HK-2 (cell line): ENCODE results near the gene TEN1.
"Not testable (repeated sequence)": the region's sequence is repeated elsewhere in the genome, so short reads cannot be mapped to it uniquely, and the experiment has no call there.

Experiments
- DNase-seq: peaks from one replicate; pipeline ENCODE4 v3.0.0-alpha.2; 2018; ENCODE audit not compliant: unreplicated experiment

Gene TEN1

DNA sequence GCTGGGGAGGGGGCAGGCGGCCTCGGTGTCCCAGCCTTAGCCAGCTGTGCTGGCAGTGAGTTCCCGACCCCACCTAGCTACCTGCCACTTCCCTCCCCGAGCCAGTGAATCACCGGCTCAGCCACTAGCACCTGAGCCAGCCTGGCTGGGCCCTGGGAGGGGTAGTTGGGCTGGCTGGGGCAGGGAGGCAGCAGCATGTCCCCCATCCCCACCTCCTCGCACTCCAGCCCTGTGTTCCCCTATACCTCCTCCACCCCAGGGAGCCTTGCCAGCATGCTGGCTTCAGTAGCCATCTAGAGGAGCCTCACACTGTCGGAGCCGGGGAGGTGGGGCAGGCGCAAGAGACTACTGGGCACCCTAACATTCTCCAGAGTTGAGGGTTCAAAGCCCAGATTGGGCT lies 45.3 kb downstream of the TEN1 start:
- no peak for DNase-seq

DNA sequence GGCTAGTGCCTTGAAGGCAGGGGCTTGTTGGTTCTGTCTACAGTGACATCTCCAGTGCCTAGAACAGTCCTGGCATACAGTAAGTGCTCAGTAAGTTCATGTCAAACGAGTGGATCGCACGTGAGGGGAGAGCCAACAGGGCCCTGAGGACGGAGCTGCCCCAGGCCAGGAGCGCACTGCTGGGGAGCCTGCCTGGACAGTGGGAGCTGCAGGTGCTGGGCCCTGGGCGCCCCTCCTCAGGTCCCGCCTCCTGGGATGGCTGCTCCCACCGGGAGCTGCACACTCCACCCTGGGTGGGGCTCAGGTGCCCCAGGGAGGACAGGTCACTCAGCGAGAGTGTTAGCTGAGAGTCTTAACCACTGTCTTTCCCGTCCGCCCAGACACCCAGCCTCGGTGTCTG lies 46.3 kb downstream of the TEN1 start:
- DNase-seq = no peak

- peak; percentile 37 for DNase-seq
Observed at GRCh38 chr17:76026714-76027158, 47.7 kb downstream of the TEN1 start.

GRCh38 chr17:76027159-76027839 lies 48.3 kb downstream of the TEN1 start, which contains the start of gene EVPL:
Gene EVPL, minus strand, starts transcription at chr17:76027306. Its CDS starts 108 bp downstream, at chr17:76027198.
- peak; percentile 88 for DNase-seq

DNA sequence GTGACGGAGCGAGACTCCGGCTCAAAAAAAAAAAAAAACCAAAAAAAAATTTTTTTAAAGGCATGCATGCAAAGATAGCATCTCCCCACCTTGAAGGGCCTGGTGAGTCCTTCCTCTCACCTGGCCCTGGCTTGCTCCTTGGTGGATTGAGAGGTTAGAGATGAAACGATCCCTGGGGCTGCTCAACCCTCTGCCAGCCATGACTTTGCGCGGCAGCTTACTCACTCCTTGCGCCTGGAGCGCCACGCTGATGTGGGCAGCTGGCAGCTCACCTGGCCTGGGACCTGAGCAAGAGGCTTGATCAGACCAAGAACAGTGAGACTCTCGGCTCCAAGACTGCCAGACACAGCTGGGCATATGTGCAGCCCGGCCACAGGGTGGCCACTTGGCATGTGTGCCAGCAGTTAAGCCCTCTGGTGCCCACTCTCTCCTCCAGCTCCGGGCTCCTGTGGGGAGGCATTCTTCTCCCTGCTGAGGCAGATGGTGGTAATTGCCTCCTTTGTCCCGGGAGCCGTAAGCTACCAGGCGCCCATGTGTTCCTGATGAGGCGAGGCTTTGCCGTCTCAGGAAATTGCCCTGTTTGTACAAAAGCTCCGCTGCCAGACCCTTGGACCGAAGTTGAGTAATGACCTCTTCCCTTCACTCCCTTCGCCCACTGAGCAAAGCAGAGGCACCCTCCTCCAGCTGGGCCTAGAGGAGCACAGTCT lies 53.2 kb downstream of the TEN1 start:
- no peak for DNase-seq

DNA sequence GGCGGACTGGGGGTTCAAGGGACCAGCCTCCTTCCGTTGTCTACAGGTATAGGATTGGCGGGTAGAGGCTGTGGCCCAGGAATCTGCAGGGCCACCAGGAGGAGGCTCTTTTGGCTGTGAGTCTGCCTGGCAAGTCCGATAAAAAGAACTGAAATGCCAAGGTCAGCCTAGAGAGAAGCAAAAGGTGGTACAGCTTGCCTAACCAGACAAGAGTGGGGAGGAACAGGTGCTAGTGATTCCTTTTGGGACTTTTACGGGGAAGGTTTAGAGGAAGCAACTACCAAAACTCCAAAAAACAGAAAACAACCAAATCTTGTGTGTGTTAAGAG lies 53.7 kb downstream of the TEN1 start:
- no peak for DNase-seq

GRCh38 chr17:76033139-76033538 lies 54.1 kb downstream of the TEN1 start:
- no peak for DNase-seq

DNA sequence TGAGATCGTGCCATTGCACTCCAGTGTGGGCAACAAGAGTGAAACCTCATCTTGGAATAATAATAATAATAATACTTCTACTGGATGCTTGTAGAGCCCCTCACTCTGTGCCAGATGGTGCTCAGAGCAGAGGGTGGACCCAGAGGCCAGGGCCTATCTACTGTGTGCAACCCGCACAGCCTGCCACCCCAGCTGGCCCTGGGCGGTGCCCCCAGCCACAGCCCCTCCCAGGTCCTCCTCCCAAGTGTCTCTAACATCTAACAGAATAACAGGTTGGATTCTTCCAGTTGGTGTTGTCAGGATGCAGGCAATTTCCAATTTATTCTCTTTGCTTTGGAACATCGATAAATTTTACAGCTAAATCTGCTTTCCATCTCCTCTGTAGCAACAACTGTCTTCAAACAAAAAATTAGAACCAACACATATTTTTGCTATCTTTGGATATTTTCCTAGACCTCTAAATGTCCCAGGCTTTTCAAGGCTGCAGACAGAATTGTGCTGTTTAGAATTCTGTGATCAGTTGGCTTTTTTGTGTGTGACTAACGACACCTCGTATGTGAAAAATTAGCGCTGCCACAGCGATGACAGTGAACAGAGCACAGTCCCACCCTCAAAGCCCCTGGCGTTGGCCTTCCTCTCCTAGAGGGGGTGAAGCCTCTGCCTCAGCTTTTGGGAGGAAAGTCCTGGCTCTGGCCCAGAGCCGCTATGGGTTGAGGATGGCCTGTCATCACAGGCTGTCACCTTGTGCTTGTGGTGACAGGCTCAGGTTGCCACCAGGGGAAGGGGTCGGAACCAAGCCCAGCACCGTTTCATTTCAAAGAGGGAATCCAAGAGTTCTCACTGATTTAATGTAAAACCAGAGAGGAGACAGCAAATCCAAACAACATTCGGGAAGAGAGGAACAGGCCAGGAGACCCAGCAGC lies 55.6 kb downstream of the TEN1 start:
- no peak for DNase-seq

- DNase-seq = no peak
Observed at GRCh38 chr17:76036497-76037261, 57.6 kb downstream of the TEN1 start.

DNA sequence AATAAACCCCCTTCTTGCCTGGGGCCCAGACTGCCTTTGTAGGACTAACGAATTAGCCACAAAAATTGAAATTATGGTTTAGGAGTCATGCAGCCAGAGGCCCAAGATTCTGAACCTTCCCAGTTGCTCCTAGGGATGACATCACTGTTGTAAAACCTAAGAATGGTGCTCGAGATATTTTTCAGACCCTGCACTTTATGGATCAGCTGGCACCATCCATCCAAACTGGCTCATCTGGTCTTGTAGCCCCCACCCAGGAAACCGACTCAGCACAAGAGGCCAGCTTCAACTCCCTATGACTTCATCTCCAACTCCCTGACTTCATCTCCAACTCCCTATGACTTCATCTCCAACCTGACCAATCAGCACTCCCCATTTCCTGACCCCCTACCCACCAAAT lies 59.0 kb downstream of the TEN1 start:
- DNase-seq = no peak

DNA sequence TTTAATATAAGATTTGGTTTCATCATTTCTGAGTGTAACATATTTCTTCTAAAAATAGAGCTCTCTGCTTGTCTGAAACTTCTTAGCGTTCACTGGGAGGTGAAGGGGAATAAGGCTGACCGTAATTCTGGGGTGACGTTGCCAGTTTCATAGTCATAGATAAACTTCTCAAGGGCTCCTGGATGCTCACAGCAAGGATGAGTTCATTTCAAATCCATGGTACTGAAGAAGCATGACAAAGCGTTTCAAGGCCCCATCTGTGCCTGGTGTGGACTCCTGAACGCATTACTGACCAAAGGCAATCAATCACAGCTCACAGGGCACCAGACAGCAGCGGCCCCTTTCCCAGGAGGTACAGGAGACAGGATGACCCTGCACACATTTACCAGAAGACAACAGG lies 60.1 kb downstream of the TEN1 start:
- DNase-seq = no peak

DNA sequence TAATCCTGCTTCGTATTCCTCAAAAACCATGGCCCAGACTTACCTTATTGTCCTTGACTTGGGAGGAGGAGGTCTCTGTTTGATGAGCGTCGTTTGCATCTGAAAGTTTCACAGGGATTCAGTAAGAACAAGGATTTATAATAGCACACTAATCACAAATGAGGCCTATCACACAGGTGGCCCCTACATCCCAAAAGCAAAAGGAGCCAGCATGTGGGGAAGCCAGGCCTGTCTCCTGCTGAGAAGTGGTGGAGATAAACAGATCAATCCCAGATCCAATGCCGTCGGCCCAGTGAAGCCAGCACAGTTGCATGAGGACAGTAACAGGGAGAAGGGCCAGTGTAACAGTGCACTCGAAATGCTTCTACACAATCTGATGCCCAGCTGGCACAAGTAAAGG lies 61.3 kb downstream of the TEN1 start:
- DNase-seq = no peak

DNA sequence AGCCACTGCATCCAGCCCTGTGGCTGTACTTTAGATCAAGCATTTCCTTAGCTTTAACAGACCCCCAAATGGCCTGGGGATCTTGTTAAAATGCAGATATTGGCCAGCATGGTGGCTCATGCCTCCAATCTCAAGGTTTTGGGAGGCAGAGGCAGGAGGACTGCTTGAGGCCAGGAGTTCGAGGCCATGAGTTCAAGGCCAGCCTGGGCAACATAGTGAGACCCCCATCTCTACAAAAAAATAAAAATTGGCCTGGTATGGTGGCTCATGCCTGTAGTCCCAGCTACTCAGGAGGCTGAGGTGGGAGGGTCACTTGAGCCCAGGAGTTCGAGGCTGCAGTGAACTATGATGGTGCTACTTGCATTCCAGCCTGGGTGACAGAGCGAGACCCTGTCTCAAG lies 63.8 kb downstream of the TEN1 start:
- DNase-seq = not testable (repeated sequence)

- DNase-seq = not testable (repeated sequence)
Observed at GRCh38 chr17:76044475-76045007, 65.5 kb downstream of the TEN1 start.

DNA sequence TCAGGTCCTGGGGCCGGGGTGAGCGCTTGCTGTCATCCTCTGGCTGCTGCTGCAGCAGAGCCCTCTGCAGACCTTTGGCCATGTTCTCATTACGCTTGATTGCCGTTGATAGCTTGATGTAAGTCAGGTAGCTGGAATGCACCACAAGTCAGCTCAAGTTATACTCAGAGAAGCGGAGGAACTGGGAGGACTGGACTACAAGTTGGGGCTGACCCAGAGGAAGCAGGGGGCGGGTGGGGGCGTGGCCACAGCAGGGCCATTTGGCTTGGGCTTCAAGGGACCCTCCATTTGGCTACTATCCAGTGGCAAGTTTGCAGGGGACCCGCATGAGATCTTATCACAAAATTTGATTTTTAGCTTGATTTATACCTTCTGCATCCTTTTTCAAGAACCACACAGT lies 67.0 kb downstream of the TEN1 start:
- DNase-seq = no peak

DNA sequence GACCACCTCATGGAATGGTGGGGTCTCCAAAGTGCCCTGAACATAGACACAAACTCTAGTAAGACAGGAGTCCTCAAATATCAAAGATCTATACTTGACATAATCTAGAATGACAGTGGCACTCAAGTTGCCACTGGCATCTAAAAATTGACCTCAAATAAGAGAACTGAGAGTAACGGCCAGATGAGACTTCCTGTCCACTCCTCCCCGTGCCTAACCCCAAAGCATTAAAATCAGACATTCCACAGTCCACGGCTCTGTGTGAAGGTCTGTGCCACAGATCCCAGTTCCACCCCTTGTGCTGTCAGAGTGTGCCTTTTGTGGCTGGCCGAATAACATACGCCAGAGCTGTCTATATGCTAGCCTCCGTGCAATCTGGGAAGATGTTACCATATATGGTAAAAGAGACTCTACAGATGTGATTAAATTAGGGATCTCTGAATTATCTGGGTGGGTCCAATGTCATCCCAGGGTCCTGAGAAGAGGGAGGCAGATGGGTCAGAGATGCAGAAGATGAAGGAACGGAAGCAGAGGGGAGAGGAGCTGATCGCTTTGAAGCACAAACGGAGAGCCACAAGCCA lies 69.1 kb downstream of the TEN1 start:
- no peak for DNase-seq

DNA sequence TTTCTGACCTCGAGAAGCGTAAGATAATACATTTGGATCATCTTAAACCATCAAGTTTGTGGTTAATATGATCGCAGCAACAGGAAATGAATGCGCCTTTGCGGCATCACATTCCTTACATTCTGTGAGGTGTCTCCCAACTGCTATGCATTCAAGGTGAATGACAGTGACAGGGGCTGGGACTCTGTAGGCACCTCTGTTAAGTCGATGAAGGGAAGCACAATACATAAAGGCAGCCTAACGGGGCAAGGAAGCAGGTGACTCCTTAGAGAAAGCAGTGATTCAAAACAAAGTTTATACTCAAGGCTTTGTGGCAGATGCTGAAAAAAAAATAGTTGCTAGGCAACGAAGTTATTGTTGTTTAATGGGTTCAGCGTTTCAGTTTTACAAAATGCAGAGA lies 69.7 kb downstream of the TEN1 start:
- peak; percentile 41 for DNase-seq

DNA sequence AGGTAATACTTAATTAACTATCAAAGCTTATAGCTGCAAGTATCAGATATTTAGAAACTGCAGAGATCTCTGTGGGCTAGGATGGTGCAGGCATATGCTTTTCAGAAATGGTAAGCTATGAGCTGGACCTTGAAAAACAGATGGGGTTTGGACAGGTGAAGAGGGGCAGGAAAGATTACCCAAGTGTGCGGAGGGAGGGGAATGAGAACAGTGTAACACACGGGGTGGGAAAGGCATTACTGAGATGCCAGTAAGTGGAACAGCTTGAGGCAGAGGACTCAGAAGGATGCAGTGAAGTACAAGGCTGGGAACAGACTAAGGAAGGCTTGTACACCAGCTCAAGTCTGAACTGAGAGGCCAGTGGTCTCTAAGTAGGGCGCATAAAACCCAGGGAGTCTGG lies 70.2 kb downstream of the TEN1 start:
- no peak for DNase-seq

DNA sequence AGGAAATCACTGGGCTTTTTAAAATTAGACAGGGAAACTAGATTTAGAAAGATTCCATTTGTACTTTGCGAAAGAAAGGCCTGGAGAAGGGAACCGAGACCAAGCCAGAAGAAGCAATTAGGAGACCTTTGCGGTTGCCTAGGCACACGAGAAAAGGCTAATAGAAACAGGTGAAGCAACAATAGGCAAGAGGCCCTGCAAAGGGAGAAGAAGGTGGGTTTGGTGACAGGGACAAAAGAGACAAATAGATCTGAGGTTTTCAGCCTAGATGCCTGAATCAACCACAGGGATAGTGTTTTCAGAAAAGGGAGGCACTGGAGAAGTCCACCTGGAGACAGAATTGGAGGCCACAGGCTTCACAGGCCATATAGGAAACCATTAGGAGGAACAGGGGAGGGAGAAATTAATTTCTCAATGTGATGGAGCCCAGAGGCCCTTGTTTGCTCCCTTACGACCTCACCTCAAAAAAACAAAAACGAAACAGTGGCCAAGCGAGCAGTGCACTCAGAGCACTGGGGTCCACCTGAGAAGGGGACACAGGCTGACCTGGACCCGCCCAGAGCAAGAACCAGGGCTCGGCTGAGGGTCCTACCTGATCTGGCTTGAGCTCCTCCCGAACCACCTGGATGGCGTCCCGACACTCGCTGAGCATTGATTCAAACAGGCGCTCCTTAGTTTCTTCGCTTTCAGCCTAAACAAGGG lies 70.9 kb downstream of the TEN1 start:
- no peak for DNase-seq
